Glutamatergic neuron (in vitro differentiated cells): Measurements from ENCODE around the gene SPOCK1. TPM values are rescaled to one million over a fixed set of nuclear protein-coding genes. Genes with fewer than 3 reads are reported as not detected.

Source experiments
- DNase-seq: peaks from one replicate; pipeline ENCODE4 v3.0.0; 2022
- H3K27ac Mint-ChIP-seq: one replicate; pipeline ENCODE4 v1.8.0; 2020; ENCODE audit warnings: mild to moderate bottlenecking, mixed read lengths, inconsistent platforms; ENCODE audit not compliant: unreplicated experiment
- H3K27me3 Mint-ChIP-seq: one replicate; pipeline ENCODE4 v1.8.0; 2020; ENCODE audit warnings: mild to moderate bottlenecking, moderate library complexity, mixed read lengths, inconsistent platforms; ENCODE audit not compliant: unreplicated experiment
- H3K36me3 Mint-ChIP-seq: one replicate; pipeline ENCODE4 v1.8.0; 2020; ENCODE audit warnings: mild to moderate bottlenecking, mixed read lengths, inconsistent platforms; ENCODE audit not compliant: unreplicated experiment
- H3K4me1 Mint-ChIP-seq: one replicate; pipeline ENCODE4 v1.8.0; 2020; ENCODE audit warnings: mild to moderate bottlenecking, low read depth, mixed read lengths, inconsistent platforms; ENCODE audit not compliant: unreplicated experiment
- H3K4me3 Mint-ChIP-seq: one replicate; pipeline ENCODE4 v1.8.0; 2020; ENCODE audit warnings: mild to moderate bottlenecking, mixed read lengths, inconsistent platforms; ENCODE audit not compliant: unreplicated experiment
- H3K9me3 Mint-ChIP-seq: one replicate; pipeline ENCODE4 v1.8.0; 2020; ENCODE audit warnings: mild to moderate bottlenecking, moderate library complexity, mixed read lengths, inconsistent platforms; ENCODE audit not compliant: unreplicated experiment
- total RNA-seq: library from RNA; stranded (reverse); fragmentation: NEBNext Ultra II Directional; extraction: Animal tissue kit (Norgen Biotek cat#: 25700); gene quantifications from one replicate; pipeline ENCODE4 v1.2.1, GENCODE V29; 2021; ENCODE audit not compliant: unreplicated experiment
- TF ChIP-seq, protein P1 (sequence below): fragments of 200-600 bp; sonication (generic); IDR thresholded peaks from one replicate; pipeline ENCODE4 v1.5.0; 2021; ENCODE audit not compliant: partially characterized antibody, unreplicated experiment

Gene SPOCK1
- total RNA-seq, 1 donor from 2014 or later, result 25.4 TPM

DNA sequence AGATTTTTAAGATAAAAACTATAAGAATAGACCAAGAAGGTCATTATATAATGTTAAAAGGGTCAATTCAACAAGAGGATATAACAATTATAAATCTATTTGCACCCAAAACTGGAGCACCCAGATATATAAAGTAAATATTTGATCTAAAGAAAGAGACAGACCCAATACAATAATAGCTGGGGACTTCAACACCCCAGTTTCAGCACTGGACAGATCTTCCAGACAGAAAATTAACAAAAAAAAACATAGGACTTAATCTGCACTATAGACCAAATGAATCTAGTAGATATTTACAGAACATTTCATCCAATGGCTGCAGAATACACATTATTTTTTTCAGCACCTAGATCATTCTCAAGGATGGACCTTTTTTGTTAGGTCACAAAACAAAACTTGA is 331.9 kb downstream of the SPOCK1 start:
- H3K27me3 Mint-ChIP-seq, result no peaks in the 10 kb centered on the region
- no peak overlapping the region for H3K27ac Mint-ChIP-seq
- peaks cover 3% of the 10 kb centered on the region for H3K9me3 Mint-ChIP-seq
- DNase-seq, result no peak
- no peaks in the 10 kb centered on the region for H3K36me3 Mint-ChIP-seq
- H3K4me3 Mint-ChIP-seq, result no peak overlapping the region
- TF ChIP-seq, protein P1, sequence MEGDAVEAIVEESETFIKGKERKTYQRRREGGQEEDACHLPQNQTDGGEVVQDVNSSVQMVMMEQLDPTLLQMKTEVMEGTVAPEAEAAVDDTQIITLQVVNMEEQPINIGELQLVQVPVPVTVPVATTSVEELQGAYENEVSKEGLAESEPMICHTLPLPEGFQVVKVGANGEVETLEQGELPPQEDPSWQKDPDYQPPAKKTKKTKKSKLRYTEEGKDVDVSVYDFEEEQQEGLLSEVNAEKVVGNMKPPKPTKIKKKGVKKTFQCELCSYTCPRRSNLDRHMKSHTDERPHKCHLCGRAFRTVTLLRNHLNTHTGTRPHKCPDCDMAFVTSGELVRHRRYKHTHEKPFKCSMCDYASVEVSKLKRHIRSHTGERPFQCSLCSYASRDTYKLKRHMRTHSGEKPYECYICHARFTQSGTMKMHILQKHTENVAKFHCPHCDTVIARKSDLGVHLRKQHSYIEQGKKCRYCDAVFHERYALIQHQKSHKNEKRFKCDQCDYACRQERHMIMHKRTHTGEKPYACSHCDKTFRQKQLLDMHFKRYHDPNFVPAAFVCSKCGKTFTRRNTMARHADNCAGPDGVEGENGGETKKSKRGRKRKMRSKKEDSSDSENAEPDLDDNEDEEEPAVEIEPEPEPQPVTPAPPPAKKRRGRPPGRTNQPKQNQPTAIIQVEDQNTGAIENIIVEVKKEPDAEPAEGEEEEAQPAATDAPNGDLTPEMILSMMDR, result no peak
- H3K4me1 Mint-ChIP-seq, result peaks cover 4% of the 10 kb centered on the region

DNA sequence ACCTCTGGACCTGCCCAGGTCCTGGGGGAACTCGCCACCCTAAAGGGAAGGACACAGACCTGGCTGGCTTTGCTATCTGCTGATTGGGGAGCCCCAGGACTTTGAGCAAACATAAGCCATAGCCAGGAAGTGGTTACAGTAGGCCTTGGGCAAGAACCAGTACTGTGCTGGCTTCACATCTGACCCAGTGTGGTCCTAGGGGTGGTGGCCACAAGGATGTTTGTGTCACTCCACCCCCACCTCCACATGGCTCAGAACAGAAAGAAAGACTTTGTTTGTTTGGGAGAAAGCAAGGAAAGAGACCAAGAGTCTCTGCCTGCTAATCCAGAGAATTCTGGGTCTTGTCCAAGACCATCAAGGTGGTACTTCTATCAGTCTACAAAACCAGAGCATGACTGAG is 334.2 kb downstream of the SPOCK1 start:
- DNase-seq, result no peak
- Mint-ChIP-seq H3K27ac (no peak overlapping the region), H3K27me3 (no peaks in the 10 kb centered on the region), H3K36me3 (no peaks in the 10 kb centered on the region), H3K9me3 (no peaks in the 10 kb centered on the region), H3K4me3 (no peak overlapping the region), H3K4me1 (no peaks in the 10 kb centered on the region)
- TF ChIP-seq, protein P1, result no peak

GRCh38 chr5:137164536-137164935 is 334.6 kb downstream of the SPOCK1 start:
- no peak for DNase-seq
- Mint-ChIP-seq H3K4me3 (no peak overlapping the region), H3K27me3 (no peaks in the 10 kb centered on the region), H3K27ac (no peak overlapping the region), H3K4me1 (no peaks in the 10 kb centered on the region), H3K9me3 (no peaks in the 10 kb centered on the region), H3K36me3 (no peaks in the 10 kb centered on the region)
- TF ChIP-seq, protein P1, result no peak

DNA sequence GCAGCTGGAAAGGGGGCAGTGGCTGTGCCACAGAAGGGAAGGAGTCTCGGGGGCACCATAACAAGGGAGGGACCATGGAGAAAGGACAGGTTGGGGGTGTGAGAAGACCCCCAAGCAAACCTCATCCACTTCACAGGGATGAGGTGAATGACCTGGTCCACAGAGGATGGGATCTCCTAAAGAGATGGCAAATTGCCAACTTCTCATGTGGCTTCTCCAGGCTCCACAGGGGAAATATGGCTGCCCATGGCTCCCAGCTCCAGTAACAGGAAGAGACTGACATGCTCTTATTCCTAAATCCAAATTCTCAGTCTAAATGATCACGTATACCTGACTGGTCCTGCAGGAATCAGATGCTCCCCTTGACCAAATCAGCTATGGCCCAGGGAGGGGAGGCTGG is 340.4 kb downstream of the SPOCK1 start:
- no peak overlapping the region for H3K4me3 Mint-ChIP-seq
- TF ChIP-seq, protein P1, result no peak
- peaks cover under 1% of the 10 kb centered on the region for H3K9me3 Mint-ChIP-seq
- no peak overlapping the region for H3K27ac Mint-ChIP-seq
- DNase-seq, result no peak
- H3K4me1 Mint-ChIP-seq, result no peaks in the 10 kb centered on the region
- H3K36me3 Mint-ChIP-seq, result no peaks in the 10 kb centered on the region
- peaks cover 3% of the 10 kb centered on the region for H3K27me3 Mint-ChIP-seq

GRCh38 chr5:137156180-137156579 is 342.9 kb downstream of the SPOCK1 start:
- H3K27ac Mint-ChIP-seq, result no peak overlapping the region
- no peak for DNase-seq
- H3K36me3 Mint-ChIP-seq, result no peaks in the 10 kb centered on the region
- no peaks in the 10 kb centered on the region for H3K4me1 Mint-ChIP-seq
- H3K27me3 Mint-ChIP-seq, result peaks cover 3% of the 10 kb centered on the region
- TF ChIP-seq, protein P1, result no peak
- no peak overlapping the region for H3K4me3 Mint-ChIP-seq
- H3K9me3 Mint-ChIP-seq, result peaks cover 1% of the 10 kb centered on the region
